Ureter (tissue), 1 donor: ENCODE results near the gene CACTIN. TPM values are rescaled to one million over a fixed set of nuclear protein-coding genes. Genes with fewer than 3 reads are reported as not detected.
"Not testable (repeated sequence)": the region's sequence is repeated elsewhere in the genome, so short reads cannot be mapped to it uniquely, and the experiment has no call there.

ENCODE experiments used
- DNase-seq: peaks from one replicate; pipeline ENCODE4 v3.0.0-alpha.2; 2020; ENCODE audit warnings: low spot score
- total RNA-seq: library from RNA; stranded (reverse); gene quantifications from one replicate; pipeline ENCODE4 v1.2.4, GENCODE V29; 2023
- donor health status: DM: yes; HTN: yes; CAD: no.

Gene CACTIN
- total RNA-seq, 1 donor from 2014 or later = 31.0 TPM

- DNase-seq = not testable (repeated sequence)
Measured at GRCh38 chr19:3628766-3629165, 2.2 kb upstream of the CACTIN start.

GRCh38 chr19:3627351-3627723 is 747 bp upstream of the CACTIN start:
- no peak for DNase-seq

GRCh38 chr19:3625996-3626472 is 556 bp downstream of the CACTIN start:
- DNase-seq = no peak

GRCh38 chr19:3623716-3624115 is 2.9 kb downstream of the CACTIN start:
- no peak for DNase-seq

- no peak for DNase-seq
Measured at GRCh38 chr19:3622224-3622623, 4.4 kb downstream of the CACTIN start.

- no peak for DNase-seq
Measured at GRCh38 chr19:3621689-3622088, 4.9 kb downstream of the CACTIN start.

GRCh38 chr19:3620817-3621547 is 5.6 kb downstream of the CACTIN start:
- no peak for DNase-seq

GRCh38 chr19:3620145-3620816 is 6.3 kb downstream of the CACTIN start:
- no peak for DNase-seq

- no peak for DNase-seq
Measured at GRCh38 chr19:3619631-3620012, 7.0 kb downstream of the CACTIN start.

GRCh38 chr19:3618811-3619630 is 7.6 kb downstream of the CACTIN start:
- DNase-seq = no peak

- DNase-seq = no peak
Measured at GRCh38 chr19:3618144-3618810, 8.3 kb downstream of the CACTIN start.

- DNase-seq = no peak
Measured at GRCh38 chr19:3617463-3617862, 9.1 kb downstream of the CACTIN start.

- DNase-seq = no peak
Measured at GRCh38 chr19:3615524-3616135, 11.0 kb downstream of the CACTIN start.

- DNase-seq = no peak
Measured at GRCh38 chr19:3614858-3615505, 11.6 kb downstream of the CACTIN start.

- no peak for DNase-seq
Measured at GRCh38 chr19:3613818-3614661, 12.6 kb downstream of the CACTIN start.

- no peak for DNase-seq
Measured at GRCh38 chr19:3612901-3613741, 13.5 kb downstream of the CACTIN start.

- DNase-seq = no peak
Measured at GRCh38 chr19:3612330-3612729, 14.3 kb downstream of the CACTIN start.

- no peak for DNase-seq
Measured at GRCh38 chr19:3611841-3612240, 14.7 kb downstream of the CACTIN start.
